Fibroblast of skin of left quadriceps (primary cell): Measurements from ENCODE around the gene SHANK3.

Experiments used
- DNase-seq, 2 experiments: peaks; one replicate each; pipeline ENCODE4 v3.0.0-alpha.2; 2013; ENCODE audit warnings: low read depth in 2 of 2

SHANK3 gene

GRCh38 chr22:50699001-50699755, 26.6 kb downstream of the SHANK3 start:
- DNase-seq: no peak

DNA sequence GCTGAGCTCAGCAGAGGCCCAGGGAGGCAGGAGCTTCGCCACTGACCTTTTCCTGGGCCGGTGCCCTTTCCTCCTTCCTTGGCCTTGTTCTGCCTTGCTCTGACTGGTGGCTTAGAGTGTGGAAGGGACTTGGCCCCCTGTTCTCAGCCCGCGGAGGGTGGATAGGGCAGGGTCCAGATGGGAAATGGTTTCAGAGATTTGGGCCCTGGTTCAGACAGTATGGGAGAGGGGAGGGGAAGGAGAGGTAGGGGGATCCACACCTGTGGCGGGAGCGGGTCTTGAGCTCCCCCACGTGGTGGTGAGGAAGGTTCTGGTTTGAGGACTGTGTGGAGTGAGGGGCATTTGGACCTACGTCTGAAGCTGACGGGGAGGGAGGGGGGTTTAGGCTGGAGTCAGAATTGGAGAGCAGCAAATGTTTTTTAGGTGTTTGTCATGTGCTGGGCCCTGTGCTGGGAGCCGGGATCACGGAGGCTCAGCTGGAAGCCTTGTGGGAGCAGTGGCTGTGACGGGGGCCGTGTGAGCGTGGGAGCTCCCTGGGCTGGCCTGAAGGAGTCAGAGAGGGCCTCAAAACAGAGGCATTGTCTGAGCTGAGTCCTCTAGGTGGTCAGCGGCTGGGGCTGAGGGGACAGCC, 27.2 kb downstream of the SHANK3 start:
- no peak for DNase-seq

DNA sequence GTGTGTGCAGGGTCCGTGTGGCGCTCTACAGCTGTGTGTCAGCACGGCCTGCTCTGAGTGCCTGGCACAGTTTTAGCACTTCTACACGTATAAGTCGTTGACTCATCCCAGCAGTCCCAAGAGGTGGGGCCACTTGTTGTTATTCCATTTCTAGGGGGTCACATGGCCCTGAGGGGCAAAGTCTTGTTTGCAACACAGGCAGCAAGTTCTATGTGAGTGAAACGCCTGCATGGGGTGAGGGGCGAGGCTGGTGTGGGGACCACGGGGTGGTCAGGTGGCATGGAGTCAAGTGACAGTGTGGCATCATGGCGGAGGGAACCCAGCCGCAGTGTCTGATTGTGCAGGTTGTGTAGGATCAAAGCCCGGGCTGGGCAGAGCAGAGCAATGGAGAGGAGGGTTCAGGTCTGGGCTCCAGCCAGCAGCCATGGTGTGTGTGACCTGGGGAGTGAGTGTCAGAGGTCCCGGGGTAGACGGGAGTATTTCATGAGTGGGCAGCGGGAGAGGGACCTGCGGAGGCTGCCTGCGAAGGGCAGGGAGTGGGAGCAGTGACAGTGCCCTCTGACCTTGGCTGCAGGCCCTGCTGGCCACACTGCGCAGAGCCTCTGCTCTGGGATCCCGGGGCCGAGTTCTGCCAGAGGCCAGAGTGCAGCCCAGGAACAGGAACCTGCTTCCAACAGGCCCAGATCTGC, 27.9 kb downstream of the SHANK3 start:
- no peak for DNase-seq

- no peak for DNase-seq
Measured at GRCh38 chr22:50701076-50701419, 28.4 kb downstream of the SHANK3 start.

DNA sequence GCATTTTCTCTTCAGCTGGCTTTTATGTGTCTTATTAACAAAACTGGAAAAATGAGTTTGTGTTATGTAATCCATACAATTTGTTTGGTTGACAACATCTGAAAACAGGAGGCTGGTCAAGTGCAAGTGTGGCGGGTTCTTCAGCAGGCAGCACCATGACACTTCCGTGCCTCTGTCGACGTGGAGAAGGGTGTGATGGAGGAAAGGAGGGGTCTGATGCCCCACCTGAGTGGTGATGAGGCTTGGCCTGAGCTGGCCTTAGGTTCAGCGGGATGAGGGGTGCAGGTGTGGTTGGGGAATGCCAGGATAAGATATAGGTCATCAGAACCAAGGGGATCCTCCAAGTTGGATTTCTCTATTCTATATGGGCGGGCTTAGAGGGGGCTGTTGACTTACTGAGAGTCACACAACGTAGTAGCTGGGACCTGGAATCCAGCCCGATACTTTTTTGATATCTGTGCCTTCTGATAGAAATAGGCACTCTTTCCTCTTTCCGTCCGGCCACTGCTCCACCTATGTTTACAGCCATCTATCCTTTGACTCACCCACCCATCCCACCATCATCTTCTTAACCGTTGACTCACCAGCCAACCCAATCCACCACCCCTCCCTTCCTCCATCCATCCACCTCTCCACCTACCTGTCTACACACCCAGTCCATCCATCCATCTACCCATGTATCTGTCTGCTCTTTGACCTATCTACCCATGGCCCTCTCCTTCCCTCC, 29.0 kb downstream of the SHANK3 start:
- DNase-seq: no peak

GRCh38 chr22:50702261-50702671, 29.6 kb downstream of the SHANK3 start:
- no peak for DNase-seq

DNA sequence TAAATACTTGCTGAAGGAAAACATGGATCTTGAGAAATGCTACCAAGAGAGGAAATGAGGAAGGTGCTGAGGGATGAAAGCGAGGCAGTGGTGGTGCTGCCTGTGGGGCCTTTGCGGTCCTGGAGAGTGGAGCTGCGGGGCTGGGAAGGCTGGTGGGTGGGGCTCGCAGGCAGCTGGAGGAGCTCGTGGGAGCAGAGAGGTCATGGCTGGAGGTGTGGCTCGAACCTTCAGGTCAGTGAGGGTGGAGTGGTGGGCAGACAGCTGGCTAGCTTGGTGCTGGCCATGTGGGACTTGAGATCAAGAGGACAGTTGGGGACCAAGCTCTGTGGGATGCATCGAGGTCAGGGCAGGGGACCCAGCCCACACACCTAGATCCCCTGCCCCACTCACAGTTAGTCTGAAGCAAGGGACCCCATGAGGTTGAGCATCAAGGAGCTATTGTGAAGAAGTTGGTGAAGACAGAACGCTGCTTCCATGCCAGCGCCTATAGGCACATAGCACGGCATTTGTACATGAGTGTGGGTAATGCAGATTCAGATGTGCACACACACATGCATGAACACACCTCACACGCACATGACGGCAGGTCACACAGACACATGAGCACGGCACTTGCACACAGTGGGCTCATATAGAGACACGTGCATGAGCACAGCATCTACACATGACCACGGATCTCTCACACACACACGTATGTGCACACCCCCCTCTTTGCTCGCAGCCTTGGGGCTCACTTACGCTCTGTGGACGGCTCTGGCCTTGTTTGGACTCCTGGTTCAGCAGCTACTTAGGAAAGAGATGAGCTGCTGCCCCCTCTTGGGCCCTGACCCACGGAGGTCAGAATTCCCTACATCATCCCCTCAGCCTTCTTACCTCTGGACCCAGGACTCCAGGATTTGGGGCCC, 30.4 kb downstream of the SHANK3 start:
- no peak for DNase-seq

DNA sequence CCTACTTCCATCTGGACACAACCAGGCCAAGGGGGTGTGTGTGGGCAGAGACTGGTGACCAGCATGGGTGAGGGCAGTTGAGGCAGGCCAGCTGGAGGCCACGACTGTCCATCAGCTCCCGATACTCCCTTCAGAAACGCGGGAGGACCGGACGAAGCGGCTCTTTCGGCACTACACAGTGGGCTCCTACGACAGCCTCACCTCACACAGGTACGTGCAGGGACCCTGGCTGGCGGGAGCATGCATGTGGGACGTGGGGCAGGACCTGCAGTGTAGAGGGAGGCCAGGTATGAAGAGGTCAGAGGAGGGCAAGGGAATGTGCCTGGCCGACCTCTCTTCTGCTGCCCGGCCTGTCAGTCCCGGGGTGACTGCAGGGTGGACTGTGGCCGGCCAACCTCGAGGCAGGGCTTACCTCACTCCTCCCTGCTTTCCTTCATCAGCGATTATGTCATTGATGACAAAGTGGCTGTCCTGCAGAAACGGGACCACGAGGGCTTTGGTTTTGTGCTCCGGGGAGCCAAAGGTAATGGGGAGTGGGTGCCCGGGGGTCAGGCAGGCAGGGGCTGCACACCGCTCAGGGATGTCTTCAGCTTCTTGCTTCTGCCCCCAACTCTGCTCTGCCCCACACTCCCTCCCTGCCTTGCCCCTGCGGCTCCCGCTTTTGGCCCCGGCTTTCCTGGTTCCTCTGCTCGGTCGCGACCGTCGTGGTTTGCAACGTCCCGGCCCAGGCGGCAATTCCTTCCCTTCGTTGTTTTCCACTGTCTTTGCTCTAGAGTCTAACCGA, 31.3 kb downstream of the SHANK3 start:
- DNase-seq: no peak

GRCh38 chr22:50704510-50705218, 32.0 kb downstream of the SHANK3 start:
- DNase-seq: no peak

DNA sequence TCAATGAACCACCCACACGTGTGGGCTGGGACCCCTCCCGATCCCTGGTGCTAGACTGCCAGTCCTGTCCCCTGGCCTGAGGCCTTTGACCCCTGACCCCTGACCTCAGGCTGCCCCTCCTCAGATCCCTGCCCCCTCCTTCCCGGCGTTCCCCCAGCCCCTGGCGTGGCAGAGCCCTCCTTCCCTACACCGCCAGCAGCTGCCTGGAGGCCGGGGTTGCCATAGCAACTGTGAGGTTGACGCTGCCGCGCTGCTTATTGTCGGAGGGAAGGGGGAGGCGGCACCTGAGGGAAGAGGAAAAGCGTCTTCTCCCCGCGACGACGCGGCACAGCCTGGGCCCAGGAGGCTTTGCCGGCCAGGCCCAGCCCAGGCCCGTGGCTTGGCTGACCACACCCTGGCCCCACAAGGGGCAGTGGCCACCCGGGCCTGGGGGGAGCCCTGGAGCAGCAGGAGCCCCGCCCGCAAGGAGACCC, 32.6 kb downstream of the SHANK3 start:
- peak; percentile 56 to 61 for DNase-seq

GRCh38 chr22:50705851-50706351, 33.3 kb downstream of the SHANK3 start:
- DNase-seq: no peak

GRCh38 chr22:50706481-50707125, 34.0 kb downstream of the SHANK3 start:
- no peak for DNase-seq

DNA sequence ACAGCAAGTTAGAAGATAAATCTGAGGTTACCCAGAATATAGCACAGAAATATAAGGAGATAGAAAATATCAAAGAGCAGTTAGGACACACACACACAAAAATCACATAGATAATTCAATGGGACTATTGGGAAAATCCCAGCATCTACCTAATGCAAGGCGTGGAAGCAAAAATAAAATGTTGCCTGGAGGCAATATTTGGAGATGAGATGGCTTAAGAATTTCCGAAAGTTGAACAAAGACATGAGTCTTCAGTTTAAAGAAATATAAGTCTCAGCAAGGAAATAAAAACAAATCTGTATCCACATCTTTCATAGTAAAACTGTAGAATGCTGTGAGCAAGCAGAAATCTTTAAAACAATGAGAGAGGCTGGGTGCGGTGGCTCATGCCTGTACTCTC, 35.9 kb downstream of the SHANK3 start:
- no peak for DNase-seq

- no peak for DNase-seq
Measured at GRCh38 chr22:50708996-50709395, 36.4 kb downstream of the SHANK3 start.

- no peak for DNase-seq
Measured at GRCh38 chr22:50710221-50710620, 37.6 kb downstream of the SHANK3 start.

DNA sequence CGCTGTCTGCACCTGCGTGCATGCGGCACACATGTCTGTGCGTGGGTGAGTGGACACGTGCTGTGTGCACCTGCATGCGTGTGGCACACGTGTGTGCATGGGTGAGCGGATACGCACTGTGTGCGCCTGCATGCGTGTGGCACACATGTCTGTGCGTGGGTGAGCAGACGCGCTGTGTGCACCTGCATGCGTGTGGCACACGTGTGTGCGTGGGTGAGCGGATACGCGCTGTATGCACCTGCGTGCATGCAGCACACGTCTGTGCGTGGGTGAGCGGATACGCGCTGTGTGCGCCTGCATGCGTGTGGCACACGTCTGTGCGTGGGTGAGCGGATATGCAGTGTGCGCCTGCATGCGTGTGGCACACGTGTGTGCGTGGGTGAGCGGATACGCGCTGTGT, 38.3 kb downstream of the SHANK3 start:
- DNase-seq: no peak

DNA sequence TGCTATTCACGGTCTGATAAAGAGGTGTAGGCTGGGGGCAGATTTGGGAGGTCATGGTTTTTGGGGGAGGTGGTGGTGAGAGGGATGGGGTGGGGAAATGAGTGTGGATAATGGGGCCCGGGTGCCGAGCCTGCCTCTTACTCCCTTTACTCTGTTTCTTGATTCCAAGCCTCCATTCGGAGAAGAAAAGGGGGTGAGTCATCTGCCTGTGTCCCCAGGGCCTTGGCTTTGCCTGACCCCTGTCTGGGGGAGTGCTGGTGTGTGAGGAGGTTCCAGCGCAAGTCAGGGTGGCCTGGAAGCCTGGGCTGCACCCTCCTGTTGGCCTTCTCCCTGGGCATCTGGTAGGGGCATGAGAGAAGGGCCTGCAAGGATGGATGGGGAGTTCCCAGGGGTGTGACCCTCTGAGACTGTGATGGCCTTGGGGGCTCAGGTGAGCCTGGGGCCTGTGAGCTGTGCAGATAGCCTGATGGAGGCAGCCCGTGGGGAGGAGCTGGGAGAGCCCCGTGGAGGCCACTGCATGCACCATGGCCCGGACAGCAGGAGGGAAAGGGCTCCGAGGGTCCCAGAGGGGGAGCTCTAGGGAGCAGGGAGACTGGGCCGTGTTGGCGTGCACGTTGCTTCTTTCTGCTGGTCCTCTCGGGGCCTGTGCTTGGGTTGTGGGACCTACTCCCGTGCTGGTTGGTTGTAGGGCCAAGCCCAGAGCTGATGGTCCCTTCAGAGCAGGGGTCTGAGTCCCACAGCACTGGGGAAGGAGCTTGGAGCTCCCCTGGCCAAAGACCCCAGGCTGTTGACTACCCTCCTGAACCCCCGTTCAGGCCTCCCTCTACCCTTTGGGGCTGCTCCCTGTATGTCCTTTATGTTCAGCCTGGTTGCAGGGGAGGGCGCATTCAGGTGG, 39.1 kb downstream of the SHANK3 start:
- no peak for DNase-seq
